Skin of body (tissue), 2 donors: ENCODE measurements around the gene PAQR6. TPM values are rescaled to one million over a fixed set of nuclear protein-coding genes. Genes with fewer than 3 reads are reported as not detected.
"Not testable (repeated sequence)": the region's sequence is repeated elsewhere in the genome, so short reads cannot be mapped to it uniquely, and the experiment has no call there.

Experiments
- DNase-seq: peaks from one replicate; lab custom pipeline; 2025; lab: John Stamatoyannopoulos, UW
- total RNA-seq: library from RNA; depleted of rRNA; stranded (reverse); fragments of >200 nt; gene quantifications from one replicate; pipeline ENCODE4 v1.2.3, GENCODE V29; 2014

PAQR6 gene
- total RNA-seq, 1 donor from 2014 or later, result 0.79 TPM

DNA sequence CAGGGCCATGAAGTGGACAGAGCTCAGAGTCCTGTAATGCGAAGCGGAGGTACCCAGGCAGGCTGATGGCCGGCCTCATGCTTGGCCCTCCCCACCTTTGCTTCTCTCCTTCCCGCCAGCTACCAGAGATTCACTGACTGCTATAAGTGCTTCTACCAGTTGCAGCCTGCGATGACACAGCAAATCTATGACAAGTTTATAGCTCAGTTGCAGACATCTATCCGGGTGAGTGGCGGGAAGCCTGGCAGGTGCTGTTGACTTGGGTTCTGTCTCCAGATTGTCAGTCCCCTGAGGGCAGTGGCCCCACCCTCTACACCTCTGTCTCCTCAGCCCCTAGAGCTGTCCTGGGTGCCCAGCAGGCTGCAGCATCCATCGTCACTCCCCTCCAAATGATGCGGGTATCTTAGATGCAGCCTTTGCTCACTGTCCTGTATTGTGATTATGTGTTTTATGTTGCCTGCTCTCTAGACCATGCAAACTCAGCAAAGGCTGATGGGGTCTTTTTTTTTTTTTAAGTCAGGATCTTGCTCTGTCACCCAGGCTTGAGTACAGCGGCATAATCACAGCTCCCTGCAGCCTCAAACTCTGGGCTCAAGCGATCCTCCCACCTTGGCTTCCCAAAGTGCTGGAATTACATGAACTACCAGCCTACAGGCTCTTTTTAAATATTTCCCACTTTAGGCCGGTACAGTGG, 15.5 kb downstream of the PAQR6 start:
- DNase-seq, result no peak

DNA sequence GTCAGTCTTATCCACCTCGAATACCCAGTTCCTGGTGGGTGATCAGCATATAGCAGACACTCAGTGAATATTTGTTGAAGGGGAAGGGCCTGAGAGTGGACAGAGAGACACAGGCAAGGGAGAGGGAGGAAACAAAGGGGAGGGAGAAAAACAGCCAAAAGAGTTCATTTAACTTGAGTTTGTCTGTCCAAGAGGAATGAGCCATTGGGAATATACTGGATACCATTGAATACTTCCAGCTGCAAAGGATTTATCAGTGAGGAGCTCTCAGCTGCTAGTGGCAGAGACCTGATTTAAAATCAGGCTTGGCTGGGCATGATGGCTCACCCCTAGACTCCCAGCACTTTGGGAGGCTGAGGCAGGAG, 17.4 kb downstream of the PAQR6 start:
- DNase-seq, result no peak

DNA sequence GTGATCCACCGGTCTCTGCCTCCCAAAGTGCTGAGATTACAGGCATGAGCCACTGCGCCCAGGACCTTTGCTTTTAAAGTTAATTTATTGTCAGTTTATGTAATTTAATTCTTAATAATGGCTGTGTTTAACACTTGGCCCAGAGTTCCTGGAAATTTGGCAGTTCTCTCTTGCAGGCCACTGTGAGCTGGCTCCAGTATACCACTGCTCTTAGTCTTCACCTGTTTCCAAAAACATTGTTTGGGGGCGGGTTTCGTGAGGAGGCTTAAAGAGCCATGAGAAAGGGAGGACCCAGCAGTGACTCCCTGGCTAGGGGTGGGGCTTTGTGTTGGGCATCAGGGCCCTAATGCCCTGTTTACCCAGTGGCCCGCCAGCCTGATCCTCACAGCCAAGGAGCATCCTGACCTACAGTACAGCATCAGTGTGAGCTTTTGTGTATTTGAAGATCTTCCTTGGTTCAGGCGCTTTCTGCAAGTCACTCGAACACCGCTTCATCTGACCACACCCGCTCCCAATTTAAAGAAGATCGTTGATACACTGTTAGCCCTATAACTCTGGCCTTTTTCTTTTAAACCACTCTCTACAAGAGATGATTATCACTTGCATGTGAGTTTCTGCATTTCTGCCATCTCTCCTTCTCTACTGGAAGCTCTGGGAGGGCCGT, 17.9 kb downstream of the PAQR6 start:
- no peak for DNase-seq

DNA sequence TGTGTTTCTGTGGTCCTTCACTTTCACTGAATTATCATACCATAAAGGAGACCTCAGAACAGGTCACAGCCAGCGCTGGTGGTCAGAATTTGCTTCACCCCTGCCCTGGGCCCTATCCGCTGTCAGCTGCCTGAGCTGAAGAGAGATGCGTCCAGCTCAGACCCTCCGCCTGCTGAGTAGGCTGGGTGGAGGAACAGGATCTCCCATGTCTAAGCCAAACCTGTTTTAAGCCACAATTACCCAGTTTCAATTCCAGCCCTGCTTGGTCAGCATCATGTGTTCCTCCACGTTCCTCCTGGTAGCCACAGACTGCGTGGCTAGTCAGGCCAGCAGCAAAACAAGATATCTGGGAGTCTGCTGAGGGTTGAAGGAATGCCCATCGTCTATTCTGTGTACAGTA, 19.4 kb downstream of the PAQR6 start:
- DNase-seq, result no peak

DNA sequence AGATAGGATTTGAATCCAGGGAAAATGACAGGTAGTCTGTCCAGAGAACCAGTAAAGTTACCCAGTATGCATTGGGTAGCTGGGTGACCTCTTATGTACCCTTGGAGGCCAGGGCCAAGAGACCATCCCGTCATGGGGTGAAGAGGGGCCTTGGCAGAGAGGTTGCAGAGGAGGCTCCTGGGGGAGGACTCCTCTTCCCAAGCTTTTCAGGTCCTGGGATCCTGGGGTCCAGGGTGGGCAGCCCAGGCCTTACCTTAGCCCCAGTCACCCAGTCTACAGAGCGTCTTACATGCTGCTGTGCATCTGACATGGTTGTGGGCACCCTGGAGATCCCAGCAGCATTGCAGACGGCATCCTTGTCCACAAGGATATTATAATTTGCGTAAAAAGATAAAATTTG, 21.1 kb downstream of the PAQR6 start:
- no peak for DNase-seq

DNA sequence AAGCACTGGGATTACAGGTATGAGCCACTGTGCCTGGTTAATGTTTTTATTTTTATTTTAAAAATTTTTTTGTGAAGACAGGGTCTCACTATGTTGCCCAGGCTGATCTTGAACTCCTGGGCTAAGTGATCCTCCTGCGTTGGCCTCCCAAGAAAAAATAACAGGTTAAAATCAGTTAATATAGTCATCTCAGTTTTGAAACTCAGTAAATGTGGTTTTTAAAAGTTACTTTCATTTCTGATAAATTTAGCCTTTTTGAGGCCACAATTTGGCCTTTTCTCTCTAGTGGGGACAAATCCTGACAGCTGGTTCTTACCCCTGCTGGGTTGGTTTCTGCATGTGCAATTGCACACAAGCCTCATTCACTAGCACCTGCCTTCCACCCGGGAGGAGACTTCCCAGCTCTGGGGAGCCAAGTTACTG, 21.7 kb downstream of the PAQR6 start:
- no peak for DNase-seq

DNA sequence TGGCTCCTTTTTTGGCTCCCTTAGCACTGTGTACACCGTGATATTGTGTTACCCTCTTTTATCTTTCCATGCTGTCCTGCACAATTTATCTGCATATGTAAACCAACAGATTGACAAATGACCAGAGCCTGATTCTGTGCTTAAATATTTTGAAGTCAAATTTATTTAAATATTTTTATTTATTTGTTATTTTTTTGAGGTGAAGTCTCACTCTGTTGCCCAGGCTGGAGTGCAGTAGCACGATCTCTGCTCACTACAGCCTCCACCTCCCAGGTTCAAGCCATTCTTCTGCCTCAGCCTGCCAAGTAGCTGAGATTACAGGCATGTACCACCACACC, 22.2 kb downstream of the PAQR6 start:
- DNase-seq, result no peak

DNA sequence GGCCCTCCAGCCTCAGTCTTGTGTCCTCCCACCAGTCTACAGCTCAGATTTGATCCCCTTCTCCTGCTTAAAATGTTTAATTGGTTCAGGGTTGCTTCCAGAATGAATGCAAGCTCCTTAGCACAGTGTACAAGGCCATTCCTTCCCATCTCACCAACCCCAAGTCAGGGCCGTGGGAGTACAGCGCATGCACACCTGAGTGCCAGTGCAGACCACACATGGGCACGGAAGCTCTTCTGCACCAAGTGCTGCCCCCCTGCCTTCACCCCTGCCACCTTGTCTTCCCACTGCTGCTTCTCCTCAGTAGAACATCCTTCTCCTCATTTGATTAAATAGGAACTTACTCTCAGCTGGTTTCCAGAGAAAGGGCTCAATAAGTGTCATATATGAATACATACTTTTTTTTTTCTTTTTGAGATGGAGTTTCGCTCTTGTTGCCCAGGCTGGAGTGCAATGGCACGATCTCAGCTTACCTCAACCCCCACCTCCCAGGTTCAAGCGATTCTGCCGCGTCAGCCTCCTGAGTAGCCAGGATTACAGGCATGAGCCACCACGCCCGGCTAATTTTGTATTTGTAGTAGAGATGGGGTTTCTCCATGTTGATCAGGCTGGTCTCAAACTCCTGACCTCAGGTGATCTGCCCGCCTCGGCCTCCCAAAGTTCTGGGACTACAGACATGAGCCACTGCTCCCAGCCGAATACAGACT, 25.7 kb downstream of the PAQR6 start:
- DNase-seq, result no peak

DNA sequence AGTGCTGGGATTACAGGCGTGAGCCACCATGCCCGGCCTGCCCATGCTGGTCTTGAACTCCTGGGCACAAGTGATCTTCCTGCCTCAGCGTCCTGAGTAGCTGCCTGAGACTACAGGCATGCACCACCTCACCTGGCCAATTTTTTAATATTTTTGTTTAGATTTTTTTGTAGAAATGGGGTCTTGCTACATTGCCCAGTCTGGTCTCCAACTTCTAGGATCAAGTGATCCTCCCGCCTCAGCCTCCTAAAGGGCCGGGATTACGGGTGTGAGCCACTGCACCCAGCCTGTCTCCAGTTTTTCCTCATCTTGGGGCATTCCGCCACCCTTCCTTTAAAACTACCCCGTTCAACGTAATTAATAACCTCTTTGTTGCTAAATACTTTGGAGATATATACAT, 27.6 kb downstream of the PAQR6 start:
- no peak for DNase-seq

DNA sequence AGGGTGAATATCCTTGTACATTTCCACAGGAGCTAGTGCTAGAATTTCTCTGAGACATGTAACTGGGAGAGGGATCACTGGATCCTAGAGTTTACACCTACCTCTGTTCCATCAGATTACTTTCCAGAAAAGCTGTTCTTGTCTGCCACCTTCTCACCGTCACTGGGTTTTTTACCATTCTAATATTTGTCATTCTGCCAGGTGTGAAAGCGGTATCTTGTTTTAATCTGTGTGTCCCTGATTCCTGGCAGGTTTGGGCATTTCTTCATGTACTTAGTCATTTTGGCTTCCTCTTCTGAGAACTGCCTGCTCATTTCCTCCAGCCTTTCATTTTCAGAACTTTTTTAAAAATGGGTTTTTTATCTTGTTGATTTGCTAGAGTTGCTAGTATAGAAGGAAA, 30.0 kb downstream of the PAQR6 start:
- DNase-seq, result no peak

DNA sequence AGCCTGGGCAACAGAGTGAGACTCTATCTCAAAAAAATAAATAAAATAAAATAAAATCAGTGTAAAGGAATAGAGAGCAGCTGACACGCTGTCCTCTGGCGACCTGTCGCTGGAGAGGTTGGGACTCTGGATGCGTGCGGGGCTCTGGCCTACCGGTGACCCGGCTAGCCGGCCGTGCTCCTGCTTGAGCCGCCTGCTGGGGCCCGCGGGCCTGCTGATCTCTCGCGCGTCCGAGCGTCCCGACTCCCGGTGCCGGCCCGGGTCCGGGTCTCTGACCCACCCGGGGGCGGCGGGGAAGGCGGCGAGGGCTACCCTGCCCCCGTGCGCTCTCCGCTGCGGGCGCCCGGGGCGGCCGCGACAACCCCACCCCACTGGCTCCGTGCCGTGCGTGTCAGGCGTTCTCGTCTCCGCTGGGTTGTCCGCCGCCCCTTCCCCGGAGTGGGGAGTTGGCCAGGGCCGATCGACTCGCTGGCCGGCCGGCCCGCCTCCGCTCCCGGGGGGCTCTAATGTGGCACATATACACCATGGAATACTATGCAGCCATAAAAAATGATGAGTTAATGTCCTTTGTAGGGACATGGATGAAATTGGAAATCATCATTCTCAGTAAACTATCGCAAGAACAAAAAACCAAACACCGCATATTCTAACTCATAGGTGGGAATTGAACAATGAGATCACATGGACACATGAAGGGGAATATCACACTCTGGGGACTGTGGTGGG, 31.3 kb downstream of the PAQR6 start:
- not testable (repeated sequence) for DNase-seq

DNA sequence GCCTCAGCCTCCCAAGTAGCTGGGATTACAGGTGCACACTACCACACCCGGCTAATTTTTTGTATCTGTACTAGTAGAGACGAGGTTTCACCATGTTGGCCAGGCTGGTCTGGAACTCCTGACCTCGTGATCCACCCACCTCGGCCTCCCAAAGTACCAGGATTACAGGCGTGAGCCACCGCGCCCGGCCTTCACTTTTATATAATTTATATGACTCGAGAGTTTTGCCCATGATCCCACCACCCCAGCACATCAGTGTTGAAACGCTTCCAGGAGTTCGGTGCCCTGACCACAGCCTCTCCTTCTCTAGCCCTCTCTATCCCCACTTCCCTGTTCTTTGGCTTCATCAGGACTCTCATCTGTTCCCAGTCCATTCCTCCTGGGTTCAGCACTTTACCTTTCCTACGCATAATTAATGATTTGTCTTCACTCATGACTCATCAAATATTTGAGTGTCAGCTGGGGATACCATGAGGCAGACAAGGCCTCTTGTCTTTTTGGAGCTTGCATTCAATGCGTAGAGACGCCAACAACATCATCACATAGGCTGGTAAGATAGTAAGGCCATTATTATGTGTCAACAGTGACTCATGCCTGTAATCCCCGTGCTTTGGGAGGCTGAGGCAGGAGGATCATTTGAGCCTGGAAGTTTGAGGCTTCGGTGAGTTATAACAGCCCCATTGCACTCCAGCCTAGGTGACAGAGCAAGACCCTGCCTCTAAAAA, 33.7 kb downstream of the PAQR6 start:
- DNase-seq, result no peak

DNA sequence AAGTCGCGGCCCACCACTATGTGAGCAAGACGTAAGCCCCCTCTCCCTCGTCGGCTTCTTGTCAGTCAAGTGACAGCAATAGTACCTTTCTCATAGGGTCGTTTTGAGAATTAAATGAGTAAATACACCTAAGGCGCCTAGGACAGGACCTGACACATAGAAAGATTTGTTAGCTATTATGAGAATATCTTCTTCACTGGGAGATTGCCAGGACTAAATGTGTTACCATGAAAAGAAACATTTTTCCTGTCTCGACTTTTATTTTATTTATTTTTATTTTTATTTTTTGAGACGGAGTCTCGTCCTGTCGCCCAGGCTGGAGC, 34.3 kb downstream of the PAQR6 start:
- DNase-seq, result no peak

DNA sequence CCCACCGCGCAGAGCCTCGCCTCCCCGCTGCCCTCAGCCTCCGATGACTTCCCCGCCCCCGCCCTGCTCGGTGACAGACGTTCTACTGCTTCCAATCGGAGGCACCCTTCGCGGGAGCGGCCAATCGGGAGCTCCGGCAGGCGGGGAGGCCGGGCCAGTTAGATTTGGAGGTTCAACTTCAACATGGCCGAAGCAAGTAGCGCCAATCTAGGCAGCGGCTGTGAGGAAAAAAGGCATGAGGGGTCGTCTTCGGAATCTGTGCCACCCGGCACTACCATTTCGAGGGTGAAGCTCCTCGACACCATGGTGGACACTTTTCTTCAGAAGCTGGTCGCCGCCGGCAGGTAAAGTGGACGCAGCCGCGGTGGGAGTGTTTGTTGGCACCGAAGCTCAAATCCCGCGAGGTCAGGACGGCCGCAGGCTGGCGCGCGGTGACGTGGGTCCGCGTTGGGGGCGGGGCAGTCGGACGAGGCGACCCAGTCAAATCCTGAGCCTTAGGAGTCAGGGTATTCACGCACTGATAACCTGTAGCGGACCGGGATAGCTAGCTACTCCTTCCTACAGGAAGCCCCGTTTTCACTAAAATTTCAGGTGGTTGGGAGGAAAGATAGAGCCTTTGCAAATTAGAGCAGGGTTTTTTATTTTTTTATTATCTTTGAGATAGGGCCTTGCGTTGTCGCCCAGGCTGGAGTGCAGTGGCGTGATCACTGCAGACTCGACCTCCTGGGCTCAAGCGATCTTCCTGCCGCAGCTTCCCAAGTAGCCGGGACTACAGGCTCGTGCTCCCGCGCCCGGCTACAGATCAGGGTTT, 34.8 kb downstream of the PAQR6 start, which contains the start of gene PMF1:
Gene PMF1, plus strand, starts transcription at position 175 of the 811 bp plus-strand sequence. Its CDS starts 9 bp downstream, at position 184.
- DNase-seq, result peak; percentile 96

DNA sequence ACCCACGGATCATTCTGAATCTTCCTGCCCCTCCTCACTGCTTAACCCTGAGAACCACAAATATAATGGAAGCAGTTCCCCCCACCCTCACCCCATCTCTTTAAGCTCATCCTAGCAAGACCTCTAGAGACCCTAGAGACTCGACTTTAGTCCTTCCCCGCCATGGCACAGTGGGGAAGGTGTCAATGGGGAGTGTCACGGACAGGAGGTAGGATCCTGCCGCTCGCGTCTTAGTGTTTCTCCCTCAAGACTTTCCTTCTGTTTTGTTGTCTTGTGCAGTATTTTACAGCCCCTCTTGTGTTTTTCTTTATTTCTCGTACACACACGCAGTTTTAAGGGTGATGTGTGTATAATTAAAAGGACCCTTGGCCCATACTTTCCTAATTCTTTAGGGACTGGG, 35.7 kb downstream of the PAQR6 start:
- no peak for DNase-seq

DNA sequence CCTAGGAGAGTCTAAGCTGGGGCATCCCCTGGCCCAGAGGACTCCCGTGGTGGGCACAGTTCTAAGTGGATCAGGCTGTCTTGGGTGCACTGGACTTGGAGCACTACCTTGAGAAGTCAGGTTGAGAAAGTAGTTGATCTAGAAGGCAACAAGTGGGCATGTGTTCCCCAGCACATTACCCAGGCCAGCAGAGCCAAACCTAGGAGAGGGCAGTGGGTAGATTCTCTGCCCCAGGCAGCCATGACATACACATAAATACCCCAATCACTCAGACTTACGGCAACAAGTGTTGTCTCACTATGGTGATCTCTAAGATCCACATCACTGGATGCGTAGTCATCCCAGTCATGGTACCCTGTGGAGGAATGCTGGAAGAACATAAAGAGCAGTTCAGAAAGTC, 36.6 kb downstream of the PAQR6 start:
- no peak for DNase-seq

DNA sequence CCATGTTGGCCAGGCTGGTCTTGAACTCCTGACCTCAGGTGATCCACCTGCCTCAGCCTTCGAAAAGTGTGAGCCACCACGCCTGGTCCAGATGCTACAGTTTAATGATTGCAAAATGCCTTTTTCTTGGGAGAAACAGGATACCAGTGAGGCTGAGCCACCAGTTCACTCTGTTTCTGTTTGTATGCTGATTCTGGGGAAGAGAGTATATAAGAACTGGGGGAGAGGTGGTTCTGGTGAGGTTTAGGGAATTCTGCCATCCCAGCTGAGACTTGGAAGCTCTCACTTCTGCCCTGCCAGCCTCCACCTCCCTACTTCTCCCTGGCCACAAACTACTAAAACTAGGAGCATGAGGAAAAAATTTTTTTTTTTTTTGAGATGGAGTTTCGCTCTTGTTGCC, 43.2 kb downstream of the PAQR6 start:
- no peak for DNase-seq

DNA sequence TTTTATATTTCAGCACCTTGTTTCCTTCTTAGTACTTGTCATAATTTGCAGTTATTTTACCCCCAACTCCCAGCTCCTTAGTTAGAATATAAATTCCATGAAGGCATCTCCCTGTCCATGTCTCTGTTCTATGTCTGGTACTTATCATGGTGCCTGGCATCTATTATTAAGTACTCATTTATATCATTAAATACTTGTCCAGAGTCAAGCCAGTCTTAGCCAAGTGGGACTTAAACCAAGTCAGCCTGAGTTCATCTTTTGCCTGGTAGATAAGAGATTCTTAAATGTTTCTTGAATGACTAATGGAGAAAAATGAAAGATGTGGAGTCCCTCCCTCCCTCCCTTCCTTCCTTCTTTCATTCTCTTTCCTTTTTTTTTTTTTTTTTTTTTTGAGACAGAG, 44.5 kb downstream of the PAQR6 start:
- DNase-seq, result no peak

DNA sequence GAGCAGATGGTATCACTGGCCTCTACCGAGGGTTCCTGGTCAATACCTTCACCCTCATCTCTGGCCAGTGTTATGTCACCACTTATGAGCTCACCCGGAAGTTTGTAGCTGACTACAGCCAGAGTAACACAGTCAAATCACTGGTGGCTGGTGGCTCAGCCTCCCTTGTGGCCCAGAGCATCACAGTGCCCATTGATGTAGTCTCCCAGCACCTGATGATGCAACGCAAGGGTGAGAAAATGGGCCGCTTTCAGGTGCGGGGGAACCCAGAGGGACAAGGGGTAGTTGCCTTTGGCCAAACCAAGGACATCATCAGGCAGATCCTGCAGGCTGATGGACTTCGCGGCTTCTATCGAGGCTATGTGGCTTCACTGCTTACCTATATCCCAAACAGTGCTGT, 47.8 kb downstream of the PAQR6 start:
- DNase-seq, result no peak

DNA sequence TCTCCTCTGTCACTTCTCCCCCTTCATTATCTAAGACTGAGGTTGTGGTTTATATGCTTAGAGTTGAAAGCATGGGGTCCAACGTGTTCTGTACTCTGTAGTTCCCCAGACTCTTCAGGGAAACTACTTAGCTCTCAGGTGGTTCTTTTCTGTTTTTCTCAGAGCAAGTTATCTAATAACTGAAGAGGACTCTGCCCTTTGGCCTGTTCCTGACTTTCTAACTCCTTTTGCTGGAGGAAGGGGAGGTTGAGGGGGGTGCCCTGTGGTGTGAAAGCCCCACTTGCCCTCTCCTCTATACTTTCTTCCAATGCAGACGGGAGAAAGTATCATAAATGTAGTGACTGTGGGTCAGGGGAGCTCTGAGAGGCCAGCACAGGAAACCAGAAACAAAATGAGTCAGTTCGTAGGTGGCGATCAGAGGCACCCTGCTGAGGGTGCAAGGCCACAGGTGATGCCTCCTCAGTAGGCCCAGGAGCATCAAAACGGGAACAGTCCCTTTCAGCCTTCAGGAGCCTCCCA, 49.0 kb downstream of the PAQR6 start:
- no peak for DNase-seq

DNA sequence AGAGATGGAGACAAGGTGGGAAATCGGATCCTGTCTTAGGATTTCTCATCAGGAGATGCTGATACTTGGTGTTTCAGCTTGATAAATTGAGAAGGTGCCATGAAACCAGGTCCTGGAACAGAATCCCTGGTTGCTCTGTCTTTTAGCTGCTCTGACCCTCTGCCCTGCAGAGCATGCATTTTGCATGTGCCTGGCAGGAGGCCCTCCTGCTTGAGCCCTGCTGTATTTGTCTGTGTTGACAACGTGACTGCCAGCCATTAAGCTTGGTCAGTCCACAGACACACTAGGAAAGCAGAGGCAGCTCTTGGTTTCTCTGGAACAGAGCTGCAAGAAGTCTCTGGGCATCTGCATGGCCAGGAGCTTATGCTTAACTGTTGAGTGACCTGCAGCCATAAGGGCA, 51.4 kb downstream of the PAQR6 start:
- DNase-seq, result no peak
